Liver (tissue), 9 donors: ENCODE data around the gene THBS2. TPM values are rescaled to one million over a fixed set of nuclear protein-coding genes. Genes with fewer than 3 reads are reported as not detected.

Experiments
- DNase-seq: peaks from one replicate; pipeline ENCODE4 v3.0.0-alpha.2; 2017; ENCODE audit warnings: low spot score
- H3K27ac ChIP-seq, 2 donors: one replicate each; pipeline ENCODE4 v1.7.0; 2013; ENCODE audit warnings: inconsistent platforms in 2 of 2, low read length in 2 of 2, control low read depth in 1 of 2, low read depth in 1 of 2, mild to moderate bottlenecking in 1 of 2
- H3K27me3 ChIP-seq, 4 donors: one replicate each; pipeline versions ENCODE4 v1.6.1 to v1.7.0; 2013; ENCODE audit warnings: low read length in 3 of 4, inconsistent platforms in 1 of 4, mild to moderate bottlenecking in 1 of 4, moderate library complexity in 1 of 4; ENCODE audit not compliant: control insufficient read depth in 4 of 4, insufficient read depth in 4 of 4
- H3K36me3 ChIP-seq, 4 donors: one replicate each; pipeline versions ENCODE4 v1.6.1 to v1.7.0; 2013; ENCODE audit warnings: low read length in 3 of 4, mild to moderate bottlenecking in 3 of 4, low read depth in 1 of 4, moderate library complexity in 1 of 4; ENCODE audit not compliant: control insufficient read depth in 4 of 4, insufficient read depth in 3 of 4
- H3K4me1 ChIP-seq, 4 donors: one replicate each; pipeline versions ENCODE4 v1.6.1 to v1.7.0; 2013; ENCODE audit warnings: low read length in 3 of 4, mild to moderate bottlenecking in 3 of 4, moderate library complexity in 1 of 4; ENCODE audit not compliant: control insufficient read depth in 4 of 4, insufficient read depth in 4 of 4
- H3K4me3 ChIP-seq, 3 donors: one replicate each; pipeline versions ENCODE4 v1.6.1 to v1.7.0; 2013; ENCODE audit warnings: low read length in 3 of 3, control low read depth in 1 of 3, low read depth in 1 of 3, mild to moderate bottlenecking in 1 of 3
- H3K9ac ChIP-seq, 2 donors: one replicate each; pipeline ENCODE4 v1.7.0; 2013; ENCODE audit warnings: low read length in 2 of 2, mild to moderate bottlenecking in 2 of 2, moderate library complexity in 2 of 2, control low read depth in 1 of 2, low read depth in 1 of 2
- H3K9me3 ChIP-seq, 4 donors: one replicate each; pipeline versions ENCODE4 v1.6.1 to v1.7.0; 2013; ENCODE audit warnings: low read length in 3 of 4; ENCODE audit not compliant: control insufficient read depth in 4 of 4
- EGR1 ChIP-seq, 2 donors: IDR thresholded peaks; 2 replicates each; pipeline ENCODE4 v1.6.1; 2016 to 2018; ENCODE audit warnings: antibody characterized with exemption in 2 of 2, low read depth in 2 of 2
- FOXA1 ChIP-seq: IDR thresholded peaks from 2 replicates; pipeline ENCODE4 v1.6.1; 2016; ENCODE audit warnings: antibody characterized with exemption
- FOXA2 ChIP-seq: IDR thresholded peaks from 2 replicates; pipeline ENCODE4 v1.6.1; 2016; ENCODE audit warnings: antibody characterized with exemption
- HNF4A ChIP-seq, 2 donors: conservative IDR thresholded peaks; 2 replicates each; pipeline ENCODE4 v1.6.1; 2016; ENCODE audit warnings: antibody characterized with exemption in 2 of 2, mild to moderate bottlenecking in 2 of 2
- HNF4G ChIP-seq: IDR thresholded peaks from 2 replicates; pipeline ENCODE4 v1.6.1; 2016; ENCODE audit warnings: antibody characterized with exemption
- MAX ChIP-seq: IDR thresholded peaks from 2 replicates; pipeline ENCODE4 v1.6.1; 2016; ENCODE audit warnings: antibody characterized with exemption
- RAD21 ChIP-seq, 2 donors: IDR thresholded peaks; 2 replicates each; pipeline ENCODE4 v1.6.1; 2016; ENCODE audit warnings: antibody characterized with exemption in 2 of 2, mild to moderate bottlenecking in 2 of 2
- SP1 ChIP-seq: IDR thresholded peaks from 2 replicates; pipeline ENCODE4 v1.6.1; 2018; ENCODE audit warnings: antibody characterized with exemption, mild to moderate bottlenecking
- TAF1 ChIP-seq: conservative IDR thresholded peaks from 2 replicates; pipeline ENCODE4 v1.6.1; 2016; ENCODE audit warnings: antibody characterized with exemption, mild to moderate bottlenecking
- WGBS: extraction: QIAGEN DNeasy Blood & Tissue Kit; methylation state at CpG from one replicate; pipeline ENCODE4 v1.1.7; 2013; 5-methylcytosine and 5-hydroxymethylcytosine counted together
- polyA plus RNA-seq, 2 donors: library from polyadenylated mRNA; stranded (reverse) in 1 of 2; unstranded in 1 of 2; fragments of 200-250 nt in 1 of 2; fragments of >200 nt in 1 of 2; fragmentation: Nextera tagmentation in 1 of 2; extraction: Ambion mirVana in 1 of 2; gene quantifications; one replicate each; pipeline versions ENCODE4 v1.2.1 to v1.2.3, GENCODE V29; 2013 to 2015
- total RNA-seq, 2 donors: library from RNA; depleted of rRNA; stranded (reverse); fragments of >200 nt; gene quantifications; one replicate each; pipeline ENCODE4 v1.2.3, GENCODE V29; 2014
- TF ChIP-seq, protein P1 (sequence below): IDR thresholded peaks from 2 replicates; pipeline ENCODE4 v1.6.1; 2016; ENCODE audit warnings: antibody characterized with exemption
- TF ChIP-seq, protein P2 (sequence below): IDR thresholded peaks from 2 replicates; pipeline ENCODE4 v1.6.1; 2016; ENCODE audit warnings: antibody characterized with exemption, mild to moderate bottlenecking
- donor health status: healthy.
- donor health status: healthy.
- donor health status: healthy.
- donor health status: healthy.
- donor health status: healthy.

The THBS2 gene
- total and polyA plus RNA-seq, 4 donors = 0.35 to 7.6 (median 6.2) TPM

DNA sequence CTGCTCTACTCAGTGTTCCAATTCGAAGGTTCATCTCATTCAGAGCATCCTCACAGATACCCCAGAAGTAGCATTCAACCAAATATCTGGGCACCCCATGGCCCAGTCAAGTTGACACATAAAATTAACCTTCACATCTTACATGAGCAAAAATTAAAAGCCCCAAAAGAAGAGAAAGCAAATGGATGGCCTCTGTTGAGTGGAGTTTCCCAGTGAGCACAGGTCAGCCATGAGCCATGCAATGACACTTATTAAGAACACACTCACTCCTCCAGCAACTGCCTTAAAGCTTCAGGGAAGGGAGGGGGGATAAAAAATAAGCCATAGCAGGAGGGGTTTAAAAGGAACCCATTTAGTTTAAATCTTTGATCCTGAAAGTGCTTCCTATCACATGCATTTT, 14.6 kb upstream of the THBS2 start (continued):
- TF ChIP-seq EGR1 (IDR thresholded peaks at IDR 0.05; ENCODE audit: low read depth in 2 of 2) = no peak

DNA sequence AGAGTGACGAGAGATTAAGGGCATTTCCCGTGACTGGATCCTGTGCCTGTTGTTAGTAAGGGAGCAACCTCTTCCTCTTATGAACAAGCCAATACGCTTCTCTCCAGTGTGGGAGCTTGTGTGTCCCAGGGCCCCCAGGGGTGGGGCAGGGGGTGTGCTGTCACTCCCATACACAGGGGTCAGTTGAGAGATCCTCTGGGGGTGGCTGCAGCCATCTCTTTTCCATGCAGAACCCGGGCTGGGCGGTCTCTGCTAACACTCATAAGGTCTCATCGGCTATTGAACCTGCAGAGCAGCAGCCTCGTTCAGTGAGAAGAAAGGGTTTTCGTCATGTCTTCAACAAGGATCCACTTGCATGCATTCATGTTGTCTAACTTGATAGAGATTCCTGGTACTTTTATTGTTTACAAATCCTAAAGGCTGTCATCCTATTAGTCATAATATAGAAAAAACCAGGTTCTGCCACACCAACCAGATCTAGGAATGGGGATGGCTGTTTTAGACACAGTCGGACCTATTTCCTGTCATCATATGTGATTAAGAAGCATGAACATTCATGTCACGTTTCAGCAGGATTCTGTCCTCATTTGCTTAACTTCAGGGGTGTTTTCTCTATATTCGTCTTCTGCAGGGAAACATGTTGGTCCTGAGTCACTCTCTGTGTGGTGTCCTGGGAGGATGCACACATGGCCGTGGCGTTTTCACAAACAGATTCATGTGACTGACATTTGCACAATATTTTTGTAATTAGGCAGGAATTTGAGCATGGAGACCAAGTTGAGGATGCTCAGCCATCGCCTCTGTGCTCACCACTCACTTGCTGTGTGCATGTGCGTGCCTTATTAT, 13.3 kb upstream of the THBS2 start:
- no peak overlapping the region for H3K27ac ChIP-seq

DNA sequence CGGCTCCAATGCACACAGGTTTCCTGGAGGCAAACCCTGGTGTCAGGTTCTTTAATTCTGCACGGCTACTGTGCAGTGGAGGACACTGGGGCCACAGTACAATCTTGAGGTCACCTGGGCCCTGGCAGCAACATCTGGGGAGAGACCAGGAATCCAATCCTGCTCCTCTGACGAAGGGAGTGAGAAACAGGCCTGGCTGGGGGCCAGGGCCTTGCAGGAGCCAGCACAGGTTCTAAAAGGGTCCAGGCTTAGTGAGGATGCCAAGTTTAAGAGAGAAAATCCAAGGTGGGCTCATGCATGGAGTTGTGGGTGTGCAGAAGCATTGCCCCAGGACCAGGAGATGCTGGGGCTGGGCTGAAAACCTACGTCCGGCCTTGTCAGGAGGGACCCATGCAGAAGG, 12.6 kb upstream of the THBS2 start:
- no peak for TF ChIP-seq FOXA2
- TF ChIP-seq FOXA1 = no peak
- no peak for TF ChIP-seq EGR1 (IDR thresholded peaks at IDR 0.05; ENCODE audit: low read depth in 2 of 2)
- no peak for TF ChIP-seq RAD21 (IDR thresholded peaks at IDR 0.05)
- TF ChIP-seq, protein P1, sequence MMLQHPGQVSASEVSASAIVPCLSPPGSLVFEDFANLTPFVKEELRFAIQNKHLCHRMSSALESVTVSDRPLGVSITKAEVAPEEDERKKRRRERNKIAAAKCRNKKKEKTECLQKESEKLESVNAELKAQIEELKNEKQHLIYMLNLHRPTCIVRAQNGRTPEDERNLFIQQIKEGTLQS = no peak
- no peak for TF ChIP-seq TAF1
- no peaks in the 10 kb centered on the region for H3K9me3 ChIP-seq
- H3K9ac ChIP-seq = no peak overlapping the region
- H3K4me3 ChIP-seq = no peak overlapping the region
- no peak for DNase-seq
- no peaks in the 10 kb centered on the region for H3K4me1 ChIP-seq
- H3K27ac ChIP-seq = no peak overlapping the region
- no peaks in the 10 kb centered on the region for H3K36me3 ChIP-seq
- H3K27me3 ChIP-seq = no peaks in the 10 kb centered on the region
- 89% methylated on average over 5 of the region's 5 CpGs for WGBS

More for the DNA sequence above, 13.3 kb upstream of the THBS2 start:
- Histone ChIP-seq H3K27me3 (no peaks in the 10 kb centered on the region), H3K9ac (no peak overlapping the region), H3K9me3 (no peaks in the 10 kb centered on the region), H3K4me3 (no peak overlapping the region), H3K4me1 (no peaks in the 10 kb centered on the region), H3K36me3 (no peaks in the 10 kb centered on the region)
- no peak for TF ChIP-seq FOXA2
- no peak for DNase-seq
- WGBS = 86% methylated on average over 15 of the region's 15 CpGs

- no peaks in the 10 kb centered on the region for H3K9me3 ChIP-seq
- H3K36me3 ChIP-seq = no peaks in the 10 kb centered on the region
- WGBS = 81% methylated on average over 12 of the region's 12 CpGs
- no peak for DNase-seq
- no peaks in the 10 kb centered on the region for H3K27me3 ChIP-seq
- no peak overlapping the region for H3K9ac ChIP-seq
- TF ChIP-seq EGR1 (IDR thresholded peaks at IDR 0.05; ENCODE audit: low read depth in 2 of 2) (no peak), RAD21 (IDR thresholded peaks at IDR 0.05) (no peak), HNF4G (no peak), FOXA2 (no peak), TAF1 (no peak), HNF4A (conservative IDR thresholded peaks at IDR 0.05) (no peak), SP1 (no peak), MAX (no peak)
- TF ChIP-seq, protein P1 = no peak
- TF ChIP-seq, protein P2, sequence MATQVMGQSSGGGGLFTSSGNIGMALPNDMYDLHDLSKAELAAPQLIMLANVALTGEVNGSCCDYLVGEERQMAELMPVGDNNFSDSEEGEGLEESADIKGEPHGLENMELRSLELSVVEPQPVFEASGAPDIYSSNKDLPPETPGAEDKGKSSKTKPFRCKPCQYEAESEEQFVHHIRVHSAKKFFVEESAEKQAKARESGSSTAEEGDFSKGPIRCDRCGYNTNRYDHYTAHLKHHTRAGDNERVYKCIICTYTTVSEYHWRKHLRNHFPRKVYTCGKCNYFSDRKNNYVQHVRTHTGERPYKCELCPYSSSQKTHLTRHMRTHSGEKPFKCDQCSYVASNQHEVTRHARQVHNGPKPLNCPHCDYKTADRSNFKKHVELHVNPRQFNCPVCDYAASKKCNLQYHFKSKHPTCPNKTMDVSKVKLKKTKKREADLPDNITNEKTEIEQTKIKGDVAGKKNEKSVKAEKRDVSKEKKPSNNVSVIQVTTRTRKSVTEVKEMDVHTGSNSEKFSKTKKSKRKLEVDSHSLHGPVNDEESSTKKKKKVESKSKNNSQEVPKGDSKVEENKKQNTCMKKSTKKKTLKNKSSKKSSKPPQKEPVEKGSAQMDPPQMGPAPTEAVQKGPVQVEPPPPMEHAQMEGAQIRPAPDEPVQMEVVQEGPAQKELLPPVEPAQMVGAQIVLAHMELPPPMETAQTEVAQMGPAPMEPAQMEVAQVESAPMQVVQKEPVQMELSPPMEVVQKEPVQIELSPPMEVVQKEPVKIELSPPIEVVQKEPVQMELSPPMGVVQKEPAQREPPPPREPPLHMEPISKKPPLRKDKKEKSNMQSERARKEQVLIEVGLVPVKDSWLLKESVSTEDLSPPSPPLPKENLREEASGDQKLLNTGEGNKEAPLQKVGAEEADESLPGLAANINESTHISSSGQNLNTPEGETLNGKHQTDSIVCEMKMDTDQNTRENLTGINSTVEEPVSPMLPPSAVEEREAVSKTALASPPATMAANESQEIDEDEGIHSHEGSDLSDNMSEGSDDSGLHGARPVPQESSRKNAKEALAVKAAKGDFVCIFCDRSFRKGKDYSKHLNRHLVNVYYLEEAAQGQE = no peak
- H3K4me3 ChIP-seq = no peak overlapping the region
- H3K4me1 ChIP-seq = no peaks in the 10 kb centered on the region
- H3K27ac ChIP-seq = no peak overlapping the region
Observed at GRCh38 chr6:169265486-169266131, 12.0 kb upstream of the THBS2 start.
